Omental fat pad (tissue), 4 donors: Measurements from ENCODE around the gene CRAT. TPM values are rescaled to one million over a fixed set of nuclear protein-coding genes. Genes with fewer than 3 reads are reported as not detected.

Experiments used
- ATAC-seq: fragments of 150-250 bp; one replicate; pipeline ENCODE4 v1.9.1; 2016; ENCODE audit warnings: mild to moderate bottlenecking, moderate library complexity; ENCODE audit not compliant: low FRiP score
- DNase-seq: peaks from one replicate; pipeline ENCODE4 v3.0.0-alpha.2; 2019; ENCODE audit warnings: low spot score
- total RNA-seq, 4 donors: library from RNA; depleted of rRNA; stranded (reverse); fragments of >200 nt; gene quantifications; one replicate each; pipeline ENCODE4 v1.1.0, GENCODE V29; 2016
- TF ChIP-seq, protein P1 (sequence below), 3 donors: fragments of 450-650 bp; IDR thresholded peaks; one replicate each; pipeline ENCODE4 v1.5.1; 2016 to 2017; ENCODE audit warnings: antibody characterized with exemption in 3 of 3, mild to moderate bottlenecking in 3 of 3, moderate library complexity in 2 of 3

The CRAT gene
- total RNA-seq, 4 donors from 2014 or later: 47.3 to 107 (median 59.5) TPM

DNA sequence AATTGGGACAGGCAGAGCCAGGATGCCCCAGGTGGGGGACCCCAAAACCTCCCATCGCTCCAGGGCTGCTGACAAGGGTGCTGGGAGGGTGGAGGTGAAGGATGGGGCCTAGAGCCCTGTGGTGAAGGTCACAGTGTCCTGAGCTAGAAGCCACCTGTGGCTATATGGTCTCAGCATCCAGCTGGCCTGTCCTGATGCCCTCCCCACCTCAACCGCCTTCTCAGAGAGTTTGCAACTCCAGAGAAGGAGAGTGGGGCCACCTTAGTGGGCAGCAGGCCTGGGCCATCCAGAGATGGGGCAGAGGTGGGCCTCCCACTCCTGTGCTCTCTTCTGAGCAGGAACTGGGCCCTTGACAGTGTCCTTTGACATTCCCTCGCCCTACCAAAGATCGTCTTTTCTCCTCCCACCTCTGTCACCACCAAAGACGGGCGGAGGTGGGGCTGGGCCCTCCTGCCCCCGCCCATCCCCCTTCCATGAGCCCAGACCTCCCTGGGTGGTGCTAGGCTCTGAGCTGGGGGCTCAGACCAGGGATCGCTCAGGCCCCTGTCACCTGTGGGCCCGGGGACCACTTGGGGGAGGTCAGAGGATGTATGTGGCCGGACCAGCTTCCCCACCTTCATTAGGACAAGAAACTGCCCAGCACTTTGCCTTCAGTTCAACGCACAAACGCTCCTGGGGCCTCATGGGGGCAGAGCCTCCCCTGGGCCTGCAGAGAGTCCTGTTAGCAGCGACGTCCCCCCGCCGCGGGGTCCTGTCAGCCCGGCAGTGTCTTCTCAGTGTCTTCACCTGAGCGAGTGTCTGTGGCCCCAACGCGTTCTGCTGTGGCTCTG, 39.7 kb downstream of the CRAT start:
- TF ChIP-seq, protein P1, sequence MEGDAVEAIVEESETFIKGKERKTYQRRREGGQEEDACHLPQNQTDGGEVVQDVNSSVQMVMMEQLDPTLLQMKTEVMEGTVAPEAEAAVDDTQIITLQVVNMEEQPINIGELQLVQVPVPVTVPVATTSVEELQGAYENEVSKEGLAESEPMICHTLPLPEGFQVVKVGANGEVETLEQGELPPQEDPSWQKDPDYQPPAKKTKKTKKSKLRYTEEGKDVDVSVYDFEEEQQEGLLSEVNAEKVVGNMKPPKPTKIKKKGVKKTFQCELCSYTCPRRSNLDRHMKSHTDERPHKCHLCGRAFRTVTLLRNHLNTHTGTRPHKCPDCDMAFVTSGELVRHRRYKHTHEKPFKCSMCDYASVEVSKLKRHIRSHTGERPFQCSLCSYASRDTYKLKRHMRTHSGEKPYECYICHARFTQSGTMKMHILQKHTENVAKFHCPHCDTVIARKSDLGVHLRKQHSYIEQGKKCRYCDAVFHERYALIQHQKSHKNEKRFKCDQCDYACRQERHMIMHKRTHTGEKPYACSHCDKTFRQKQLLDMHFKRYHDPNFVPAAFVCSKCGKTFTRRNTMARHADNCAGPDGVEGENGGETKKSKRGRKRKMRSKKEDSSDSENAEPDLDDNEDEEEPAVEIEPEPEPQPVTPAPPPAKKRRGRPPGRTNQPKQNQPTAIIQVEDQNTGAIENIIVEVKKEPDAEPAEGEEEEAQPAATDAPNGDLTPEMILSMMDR (IDR thresholded peaks at IDR 0.05): no peak
- DNase-seq: no peak
- no peak for ATAC-seq

DNA sequence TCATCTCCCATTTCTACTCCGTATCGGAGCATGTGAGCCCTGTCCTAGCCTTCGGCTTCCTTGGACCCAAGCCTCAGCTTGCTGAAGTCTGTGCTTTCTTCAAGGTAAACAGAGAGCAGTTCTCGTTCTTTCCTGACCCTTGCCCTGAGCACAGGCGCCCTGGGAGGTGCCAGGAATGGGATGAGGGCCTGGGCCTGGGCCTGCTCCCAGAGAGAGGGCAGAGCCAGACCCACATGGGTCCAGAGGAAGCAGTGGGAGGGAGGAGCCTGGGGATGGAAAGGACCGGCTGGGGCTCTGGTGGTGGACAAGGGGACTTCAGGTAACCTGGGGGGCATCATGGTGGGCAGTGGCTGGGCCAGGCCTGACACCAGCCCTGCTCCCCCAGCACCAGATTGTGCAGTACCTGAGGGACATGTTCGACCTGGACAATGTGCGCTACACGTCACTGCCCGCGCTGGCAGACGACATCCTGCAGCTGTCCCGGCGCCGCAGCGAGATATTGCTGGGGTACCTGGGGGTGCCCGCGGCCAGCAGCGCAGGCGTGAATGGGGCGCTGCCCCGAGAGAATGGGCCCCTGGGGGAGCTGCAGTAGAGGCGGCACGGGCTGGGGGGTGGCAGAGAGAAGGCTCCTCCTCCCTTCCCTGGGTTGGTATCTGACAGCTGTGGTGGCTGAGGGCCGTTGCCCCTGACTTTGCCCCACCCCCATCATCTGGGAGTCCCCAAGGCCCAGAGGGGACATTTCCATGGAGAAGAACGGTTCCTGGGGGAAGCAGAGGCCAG, 40.5 kb downstream of the CRAT start:
- ATAC-seq (no peak), DNase-seq (no peak)
- TF ChIP-seq, protein P1 (IDR thresholded peaks at IDR 0.05): no peak

DNA sequence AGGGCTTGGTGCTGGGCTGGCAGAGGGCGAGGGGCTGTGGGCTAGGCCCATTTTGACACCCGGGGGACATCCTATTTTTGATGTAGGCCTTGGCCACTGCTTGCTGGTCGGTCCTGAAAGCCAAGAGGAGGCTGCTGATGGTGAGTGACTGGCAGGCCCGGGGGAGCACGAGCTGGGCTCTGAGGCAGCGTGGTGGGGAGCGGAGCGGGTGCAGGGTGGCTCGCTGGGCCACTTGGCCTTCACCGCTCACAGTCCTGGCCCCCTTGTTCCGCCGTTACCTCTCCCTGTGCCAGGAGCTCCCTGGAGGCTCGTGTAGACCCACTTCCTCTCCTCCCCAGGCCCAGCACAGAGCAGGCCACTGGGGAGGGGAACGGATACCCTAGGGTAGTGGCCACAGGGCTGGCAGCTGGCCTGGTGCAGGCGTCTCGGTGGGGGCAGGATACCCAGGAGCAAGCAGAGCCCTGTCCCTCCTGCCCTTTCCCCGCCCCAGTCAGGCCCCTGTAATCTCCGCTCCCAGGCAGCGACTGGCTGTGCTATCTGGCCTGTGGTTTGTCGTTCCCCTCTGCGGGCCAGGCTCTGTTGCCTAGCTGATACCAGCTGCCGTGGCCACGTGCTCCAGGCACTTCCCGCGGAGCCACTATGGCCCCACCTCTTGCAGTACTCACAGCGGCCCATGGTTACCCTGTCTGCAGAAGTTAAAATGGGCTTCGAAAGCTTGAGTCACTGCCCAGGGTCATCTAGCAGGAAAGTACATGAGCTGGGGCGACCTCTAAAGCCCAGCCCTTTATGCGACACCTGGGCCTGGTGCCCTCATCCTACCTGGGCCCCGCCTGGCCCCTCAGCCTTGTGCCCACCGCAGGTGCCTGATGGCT, 41.4 kb downstream of the CRAT start:
- DNase-seq (no peak), ATAC-seq (no peak)
- TF ChIP-seq, protein P1 (IDR thresholded peaks at IDR 0.05): no peak

DNA sequence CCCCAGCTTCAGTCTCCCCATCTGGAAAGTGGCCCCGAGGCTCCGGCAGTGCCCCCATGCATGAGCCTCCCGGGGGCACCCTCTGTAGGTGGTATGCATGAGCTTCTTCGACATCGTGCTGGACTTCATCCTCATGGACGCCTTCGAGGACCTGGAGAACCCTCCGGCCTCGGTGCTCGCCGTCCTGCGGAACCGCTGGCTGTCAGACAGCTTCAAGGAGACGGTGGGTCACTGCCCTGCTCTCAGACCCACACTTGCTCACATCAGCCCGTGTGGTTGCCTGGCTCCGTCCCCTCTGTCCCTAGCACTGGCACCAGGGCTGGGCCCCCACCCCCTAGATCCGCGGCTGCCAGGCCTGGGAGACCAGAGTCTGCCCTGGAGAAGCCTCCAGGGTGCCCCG, 42.5 kb downstream of the CRAT start:
- TF ChIP-seq, protein P1 (IDR thresholded peaks at IDR 0.05): no peak
- DNase-seq (no peak), ATAC-seq (no peak)

DNA sequence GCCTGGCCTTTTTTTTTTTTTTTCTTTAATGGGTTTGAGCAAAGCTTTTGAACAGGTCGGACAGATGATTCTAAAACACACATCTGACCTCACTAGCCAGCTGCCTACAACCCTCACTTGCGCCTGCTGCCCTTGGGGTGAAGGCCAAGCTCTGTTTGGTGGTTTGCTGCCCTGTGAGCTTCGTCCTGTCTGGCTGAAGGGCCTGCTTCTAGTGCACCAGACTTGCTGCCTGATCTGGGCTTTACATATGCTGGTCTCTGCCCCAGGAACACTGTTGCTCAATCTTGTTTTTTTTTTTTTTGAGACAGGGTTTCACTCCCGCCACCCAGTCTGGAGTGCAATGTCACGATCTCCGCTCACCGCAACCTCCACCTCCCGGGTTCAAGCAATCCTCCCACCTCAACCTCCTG, 46.1 kb downstream of the CRAT start:
- DNase-seq (no peak), ATAC-seq (no peak)
- TF ChIP-seq, protein P1 (IDR thresholded peaks at IDR 0.05): no peak

DNA sequence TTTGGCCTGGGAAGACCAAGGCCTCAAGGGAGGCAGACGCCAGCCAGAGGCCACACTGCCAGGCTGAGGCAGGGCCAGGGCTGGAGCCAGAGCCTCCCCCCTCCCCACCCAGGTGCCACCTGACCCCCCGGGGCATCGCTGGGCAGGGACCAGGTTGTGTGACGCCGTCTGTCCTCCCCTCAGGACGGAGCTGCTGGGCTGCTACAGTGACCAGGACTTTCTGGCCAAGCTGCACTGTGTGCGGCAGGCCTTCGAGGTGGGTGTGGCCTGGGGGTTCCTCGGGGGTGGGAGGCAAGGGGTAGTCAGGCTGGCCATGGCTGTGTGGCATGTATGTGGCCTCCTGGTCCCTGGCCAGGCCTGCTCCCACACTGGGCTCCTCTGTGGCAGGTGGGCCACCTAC, 47.5 kb downstream of the CRAT start:
- ATAC-seq: no peak
- TF ChIP-seq, protein P1 (IDR thresholded peaks at IDR 0.05): no peak
- DNase-seq: no peak
